C4-2B (cell line): ENCODE results near the gene CCSER1.

Source experiments
- H3K27ac ChIP-seq: fragments of 450-650 bp; 2 replicates; pipeline ENCODE4 v1.5.1; 2017
- ZFX ChIP-seq: fragments of 450-650 bp; IDR thresholded peaks from 2 replicates; pipeline ENCODE4 v1.6.1; 2017
- TF ChIP-seq, protein P1 (sequence below): fragments of 450-650 bp; conservative IDR thresholded peaks from 2 replicates; pipeline ENCODE4 v1.5.1; 2017; ENCODE audit warnings: mild to moderate bottlenecking

CCSER1 gene

GRCh38 chr4:90120037-90120436, 7.2 kb upstream of the CCSER1 start:
- no peak overlapping the region for H3K27ac ChIP-seq
- TF ChIP-seq, protein P1, sequence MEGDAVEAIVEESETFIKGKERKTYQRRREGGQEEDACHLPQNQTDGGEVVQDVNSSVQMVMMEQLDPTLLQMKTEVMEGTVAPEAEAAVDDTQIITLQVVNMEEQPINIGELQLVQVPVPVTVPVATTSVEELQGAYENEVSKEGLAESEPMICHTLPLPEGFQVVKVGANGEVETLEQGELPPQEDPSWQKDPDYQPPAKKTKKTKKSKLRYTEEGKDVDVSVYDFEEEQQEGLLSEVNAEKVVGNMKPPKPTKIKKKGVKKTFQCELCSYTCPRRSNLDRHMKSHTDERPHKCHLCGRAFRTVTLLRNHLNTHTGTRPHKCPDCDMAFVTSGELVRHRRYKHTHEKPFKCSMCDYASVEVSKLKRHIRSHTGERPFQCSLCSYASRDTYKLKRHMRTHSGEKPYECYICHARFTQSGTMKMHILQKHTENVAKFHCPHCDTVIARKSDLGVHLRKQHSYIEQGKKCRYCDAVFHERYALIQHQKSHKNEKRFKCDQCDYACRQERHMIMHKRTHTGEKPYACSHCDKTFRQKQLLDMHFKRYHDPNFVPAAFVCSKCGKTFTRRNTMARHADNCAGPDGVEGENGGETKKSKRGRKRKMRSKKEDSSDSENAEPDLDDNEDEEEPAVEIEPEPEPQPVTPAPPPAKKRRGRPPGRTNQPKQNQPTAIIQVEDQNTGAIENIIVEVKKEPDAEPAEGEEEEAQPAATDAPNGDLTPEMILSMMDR: no peak
- TF ChIP-seq ZFX: no peak

DNA sequence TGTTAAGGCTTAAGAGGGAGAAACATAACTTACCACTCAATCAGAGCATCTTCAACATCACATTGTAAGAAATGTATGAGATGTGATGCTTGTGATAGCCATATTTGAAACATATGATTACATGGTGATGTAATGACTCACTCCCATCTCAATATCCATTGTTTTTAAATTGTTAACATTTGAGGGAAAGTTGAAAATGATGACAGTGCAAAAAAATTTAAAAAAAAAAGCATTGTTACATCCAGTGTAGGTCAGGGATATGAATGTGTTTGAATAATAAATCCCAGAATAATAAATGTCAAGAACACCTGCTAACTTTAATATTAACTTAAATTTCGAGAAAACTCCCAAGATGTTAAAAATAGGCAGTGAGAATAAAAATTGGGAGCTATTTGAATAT, 6.4 kb upstream of the CCSER1 start:
- no peak overlapping the region for H3K27ac ChIP-seq
- TF ChIP-seq, protein P1: no peak
- TF ChIP-seq ZFX: no peak

- TF ChIP-seq, protein P1: no peak
- TF ChIP-seq ZFX: no peak
- no peak overlapping the region for H3K27ac ChIP-seq
Observed at GRCh38 chr4:90121676-90122354, 5.4 kb upstream of the CCSER1 start.

GRCh38 chr4:90122355-90122748, 4.8 kb upstream of the CCSER1 start:
- TF ChIP-seq, protein P1: no peak
- no peak overlapping the region for H3K27ac ChIP-seq

- TF ChIP-seq, protein P1: no peak
- no peak for TF ChIP-seq ZFX
- H3K27ac ChIP-seq: no peak overlapping the region
Observed at GRCh38 chr4:90124276-90124675, 2.9 kb upstream of the CCSER1 start.

- no peak overlapping the region for H3K27ac ChIP-seq
- TF ChIP-seq ZFX: no peak
Observed at GRCh38 chr4:90126805-90127204, 389 bp upstream of the CCSER1 start.

DNA sequence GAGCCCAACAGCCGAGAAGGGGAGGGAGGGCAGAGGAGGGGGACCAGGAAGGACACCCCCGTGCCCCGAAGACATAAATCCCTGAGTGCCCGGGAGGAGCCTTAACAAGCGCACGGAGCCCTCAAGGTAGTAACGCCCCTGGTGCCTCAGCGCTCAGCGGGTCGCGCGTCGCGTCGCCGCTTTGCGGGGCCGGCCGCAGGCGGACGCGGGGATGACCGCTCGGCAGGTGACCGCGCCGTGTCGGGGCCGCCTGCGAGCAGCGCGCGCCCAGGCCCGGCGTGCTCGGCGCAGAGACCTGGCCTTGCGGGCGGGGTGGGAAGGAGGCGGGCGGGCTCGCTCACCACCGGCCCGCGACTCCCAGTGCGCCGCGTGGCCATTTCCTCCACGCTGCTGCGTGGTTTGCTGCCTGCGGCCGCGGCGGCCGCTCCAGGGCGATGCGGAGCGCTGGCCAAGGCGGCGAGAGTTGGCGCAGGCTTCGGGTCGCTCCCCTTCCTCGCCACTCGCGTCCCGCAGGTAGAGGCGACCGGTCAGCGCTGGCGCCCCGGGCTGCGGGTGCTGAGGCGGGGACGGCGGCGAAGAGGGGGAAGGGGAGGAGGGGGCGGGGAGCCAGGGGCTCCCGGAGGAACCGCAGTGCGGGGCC, 632 bp downstream of the CCSER1 start:
- no peak overlapping the region for H3K27ac ChIP-seq
- TF ChIP-seq, protein P1: no peak
- no peak for TF ChIP-seq ZFX
